HCT116 (cell line): ENCODE data around the gene KLHL6. TPM values are rescaled to one million over a fixed set of nuclear protein-coding genes. Genes with fewer than 3 reads are reported as not detected.

Source experiments
- ATAC-seq: fragments of 200-7000 bp; cut with Tn5 transposase; 2 replicates; pipeline ENCODE4 v1.9.1; 2020; ENCODE audit warnings: mild to moderate bottlenecking, moderate library complexity
- BruUV-seq: library from RNA; stranded (reverse); fragments of 400-500 nt; replicated peaks from 2 replicates; lab custom pipeline; 2021; lab: Mats Ljungman, UMichigan
- CTCF ChIA-PET: fragments of 300-600 bp; sonication (Branson Sonifier 250); formaldehyde crosslinking; loops from one replicate; lab custom pipeline; 2021; ENCODE audit warnings: antibody characterized with exemption; lab: Charles Lee
- POLR2A ChIA-PET: fragments of 300-600, 350-600 bp; sonication (Branson Sonifier 250); formaldehyde crosslinking; loops from one replicate; lab custom pipeline; 2021; ENCODE audit warnings: antibody characterized with exemption; lab: Charles Lee
- RAD21 ChIA-PET, 2 experiments: fragments of 300-600 bp; sonication (Branson Sonifier 250); formaldehyde crosslinking; loops; one replicate each; lab custom pipeline; 2023; ENCODE audit warnings: low total read pairs in 2 of 2; ENCODE audit not compliant: uncharacterized antibody in 2 of 2, unreplicated experiment in 2 of 2, low non-redundant PET in 1 of 2; lab: Charles Lee
- DNase-seq: peaks from one replicate; pipeline ENCODE4 v3.0.0-alpha.2; 2010; ENCODE audit warnings: low read depth, low spot score
- H2AFZ ChIP-seq: fragments of 200-600 bp; shearing (Covaris generic), sonication (generic); 2 replicates; pipeline ENCODE4 v1.6.1; 2017; ENCODE audit warnings: low read depth, mixed run types, mixed read lengths, antibody characterized with exemption, low read length; ENCODE audit not compliant: poor library complexity, severe bottlenecking
- H3K27ac ChIP-seq: 2 replicates; pipeline ENCODE4 v1.5.1; 2012; ENCODE audit warnings: low read depth, low read length
- H3K27me3 ChIP-seq: fragments of 200-600 bp; sonication (generic); 2 replicates; pipeline ENCODE4 v1.6.1; 2016; ENCODE audit warnings: mixed run types, low read length, mixed read lengths; ENCODE audit not compliant: insufficient read depth
- H3K36me3 ChIP-seq, 2 experiments: fragments of 200-500 bp in 1 of 2; fragments of 200-600 bp in 1 of 2; sonication (Bioruptor generic) in 1 of 2; sonication (generic) in 1 of 2; 2 replicates each; pipeline versions ENCODE4 v1.5.1 to v1.6.1; 2014 to 2016; ENCODE audit warnings: low read length in 2 of 2, inconsistent platforms in 1 of 2, mixed read lengths in 1 of 2, mixed run types in 1 of 2; ENCODE audit not compliant: insufficient read depth in 2 of 2, control insufficient read depth in 1 of 2
- H3K4me1 ChIP-seq, 2 experiments: fragments of 200-600 bp in 1 of 2; sonication (generic) in 1 of 2; 2 replicates each; pipeline versions ENCODE4 v1.5.1 to v1.6.1; 2012 to 2017; ENCODE audit warnings: low read length in 2 of 2, inconsistent platforms in 1 of 2, mild to moderate bottlenecking in 1 of 2, mixed read lengths in 1 of 2, mixed run types in 1 of 2, moderate library complexity in 1 of 2; ENCODE audit not compliant: insufficient read depth in 2 of 2, control insufficient read depth in 1 of 2
- H3K4me2 ChIP-seq: fragments of 200-600 bp; sonication (generic); 2 replicates; pipeline ENCODE4 v1.6.1; 2017; ENCODE audit warnings: mixed run types, low read length, mixed read lengths
- H3K4me3 ChIP-seq, 2 experiments: fragments of 200-600 bp in 1 of 2; sonication (generic) in 1 of 2; replicated peaks in 1 of 2; 2 replicates each; pipeline ENCODE4 v1.5.1; 2011 to 2016; ENCODE audit warnings: low read length in 2 of 2, control low read depth in 1 of 2, low read depth in 1 of 2, mild to moderate bottlenecking in 1 of 2, mixed read lengths in 1 of 2, mixed run types in 1 of 2
- H3K79me2 ChIP-seq: fragments of 200-600 bp; sonication (generic); 2 replicates; pipeline ENCODE4 v1.6.1; 2017; ENCODE audit warnings: mild to moderate bottlenecking, mixed run types, low read length, moderate library complexity, mixed read lengths; ENCODE audit not compliant: insufficient read depth
- H3K9ac ChIP-seq: fragments of 200-600 bp; sonication (generic); 2 replicates; pipeline ENCODE4 v1.6.1; 2016; ENCODE audit warnings: low read length, mixed read lengths
- H3K9me2 ChIP-seq: fragments of 200-600 bp; sonication (generic), shearing (Covaris generic); 2 replicates; pipeline ENCODE4 v1.6.1; 2017; ENCODE audit warnings: mixed run types, mild to moderate bottlenecking, moderate library complexity; ENCODE audit not compliant: insufficient read depth
- H3K9me3 ChIP-seq, 2 experiments: fragments of 200-500 bp in 1 of 2; fragments of 200-600 bp in 1 of 2; sonication (Bioruptor generic) in 1 of 2; sonication (generic) in 1 of 2; 2 replicates each; pipeline ENCODE4 v1.6.1; 2014 to 2017; ENCODE audit warnings: low read length in 2 of 2, mixed read lengths in 2 of 2, inconsistent platforms in 1 of 2, low read depth in 1 of 2, mild to moderate bottlenecking in 1 of 2, mixed run types in 1 of 2, moderate library complexity in 1 of 2; ENCODE audit not compliant: control insufficient read depth in 1 of 2, insufficient read depth in 1 of 2
- H4K20me1 ChIP-seq: fragments of 200-600 bp; sonication (generic), shearing (Covaris generic); 2 replicates; pipeline ENCODE4 v1.6.1; 2017; ENCODE audit warnings: mixed run types, mild to moderate bottlenecking, moderate library complexity; ENCODE audit not compliant: insufficient read depth
- EGR1 ChIP-seq: IDR thresholded peaks from 2 replicates; pipeline ENCODE4 v1.6.1; 2012; ENCODE audit warnings: low read depth
- EZH2phosphoT487 ChIP-seq: fragments of 200-600 bp; IDR thresholded peaks from 2 replicates; pipeline ENCODE4 v1.6.1; 2018; ENCODE audit warnings: antibody characterized with exemption, borderline replicate concordance
- FOSL1 ChIP-seq: IDR thresholded peaks from 2 replicates; pipeline ENCODE4 v1.6.1; 2012; ENCODE audit warnings: low read depth
- SIN3A ChIP-seq: IDR thresholded peaks from 2 replicates; pipeline ENCODE4 v1.6.1; 2012; ENCODE audit warnings: low read depth
- TCF7L2 ChIP-seq: IDR thresholded peaks from 2 replicates; pipeline ENCODE4 v1.7.0; 2011; ENCODE audit warnings: borderline replicate concordance, inconsistent platforms; ENCODE audit not compliant: insufficient read depth, insufficient read length; ENCODE audit errors: extremely low read depth
- YY1 ChIP-seq: IDR thresholded peaks from 2 replicates; pipeline ENCODE4 v1.6.1; 2011; ENCODE audit warnings: low read length, low read depth, moderate library complexity, mild to moderate bottlenecking; ENCODE audit not compliant: insufficient replicate concordance; ENCODE audit errors: extremely low read depth
- ZFX ChIP-seq: fragments of 450-650 bp; IDR thresholded peaks from 2 replicates; pipeline ENCODE4 v1.6.1; 2017
- ZNF274 ChIP-seq: fragments of 200-500 bp; sonication (Bioruptor generic); IDR thresholded peaks from 2 replicates; pipeline ENCODE4 v1.6.1; 2014; ENCODE audit warnings: mild to moderate bottlenecking, low read depth, low read length, inconsistent platforms
- intact Hi-C: fragments of 100-400 bp; cut with micrococcal nuclease; formaldehyde crosslinking; loops from 2 replicates; pipeline ENCODE4 v1.10.0; 2022
- total RNA-seq: library from RNA; stranded (reverse); gene quantifications from one replicate; pipeline ENCODE4 v1.2.1, GENCODE V29; 2021; ENCODE audit not compliant: unreplicated experiment
- TF ChIP-seq, protein P1 (sequence below): IDR thresholded peaks from 2 replicates; pipeline ENCODE4 v1.6.1; 2012
- TF ChIP-seq, protein P2 (sequence below), 3 experiments: fragments of 200-600 bp in 1 of 3; sonication (generic) in 1 of 3; IDR thresholded peaks in 2 of 3; conservative IDR thresholded peaks in 1 of 3; 2 replicates each; pipeline ENCODE4 v1.5.1; 2012 to 2017; ENCODE audit warnings: low read depth in 2 of 3, low read length in 2 of 3, antibody characterized with exemption in 1 of 3, borderline replicate concordance in 1 of 3, control low read depth in 1 of 3, mild to moderate bottlenecking in 1 of 3, mixed read lengths in 1 of 3, mixed run types in 1 of 3, moderate library complexity in 1 of 3; ENCODE audit not compliant: insufficient read depth in 1 of 3

Gene KLHL6
- total RNA-seq, 1 experiment from 2014 or later: 0.15 TPM

GRCh38 chr3:183556722-183557121, 1.2 kb upstream of the KLHL6 start:
- H3K9me3 ChIP-seq: no peaks in the 10 kb centered on the region
- no peaks in the 10 kb centered on the region for H3K27me3 ChIP-seq
- intact Hi-C loops: no loop called here
- no peak overlapping the region for H2AFZ ChIP-seq
- H3K9me2 ChIP-seq: no peaks in the 10 kb centered on the region
- CTCF ChIA-PET: no interaction called here
- DNase-seq (no peak), ATAC-seq (no peak)
- no peaks in the 10 kb centered on the region for H4K20me1 ChIP-seq
- no peak overlapping the region for H3K4me2 ChIP-seq
- H3K79me2 ChIP-seq: no peaks in the 10 kb centered on the region
- no peaks in the 10 kb centered on the region for H3K36me3 ChIP-seq
- H3K9ac ChIP-seq: no peak overlapping the region
- no TSS peak for BruUV-seq
- TF ChIP-seq ZNF274 (no peak), EGR1 (no peak), ZFX (no peak), TCF7L2 (no peak), FOSL1 (no peak), SIN3A (no peak), EZH2phosphoT487 (no peak), YY1 (no peak)
- TF ChIP-seq, protein P1, sequence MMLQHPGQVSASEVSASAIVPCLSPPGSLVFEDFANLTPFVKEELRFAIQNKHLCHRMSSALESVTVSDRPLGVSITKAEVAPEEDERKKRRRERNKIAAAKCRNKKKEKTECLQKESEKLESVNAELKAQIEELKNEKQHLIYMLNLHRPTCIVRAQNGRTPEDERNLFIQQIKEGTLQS: no peak
- TF ChIP-seq, protein P2, sequence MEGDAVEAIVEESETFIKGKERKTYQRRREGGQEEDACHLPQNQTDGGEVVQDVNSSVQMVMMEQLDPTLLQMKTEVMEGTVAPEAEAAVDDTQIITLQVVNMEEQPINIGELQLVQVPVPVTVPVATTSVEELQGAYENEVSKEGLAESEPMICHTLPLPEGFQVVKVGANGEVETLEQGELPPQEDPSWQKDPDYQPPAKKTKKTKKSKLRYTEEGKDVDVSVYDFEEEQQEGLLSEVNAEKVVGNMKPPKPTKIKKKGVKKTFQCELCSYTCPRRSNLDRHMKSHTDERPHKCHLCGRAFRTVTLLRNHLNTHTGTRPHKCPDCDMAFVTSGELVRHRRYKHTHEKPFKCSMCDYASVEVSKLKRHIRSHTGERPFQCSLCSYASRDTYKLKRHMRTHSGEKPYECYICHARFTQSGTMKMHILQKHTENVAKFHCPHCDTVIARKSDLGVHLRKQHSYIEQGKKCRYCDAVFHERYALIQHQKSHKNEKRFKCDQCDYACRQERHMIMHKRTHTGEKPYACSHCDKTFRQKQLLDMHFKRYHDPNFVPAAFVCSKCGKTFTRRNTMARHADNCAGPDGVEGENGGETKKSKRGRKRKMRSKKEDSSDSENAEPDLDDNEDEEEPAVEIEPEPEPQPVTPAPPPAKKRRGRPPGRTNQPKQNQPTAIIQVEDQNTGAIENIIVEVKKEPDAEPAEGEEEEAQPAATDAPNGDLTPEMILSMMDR (IDR thresholded peaks at IDR 0.05 in 2 of 3, conservative IDR thresholded peaks at IDR 0.05 in 1 of 3; ENCODE audit: borderline replicate concordance in 1 of 3, insufficient read depth in 1 of 3, low read depth in 2 of 3, low read length in 2 of 3): no peak
- TF ChIP-seq, all 23 proteins: peak for 0
- H3K27ac ChIP-seq: no peak overlapping the region
- H3K4me1 ChIP-seq: no peaks in the 10 kb centered on the region
- H3K4me3 ChIP-seq: no peak overlapping the region
- POLR2A ChIA-PET: no interaction called here
- RAD21 ChIA-PET: no interaction called here
